ENCODE measurements around the gene CLCN7. TPM values are rescaled to one million over a fixed set of nuclear protein-coding genes. Genes with fewer than 3 reads are reported as not detected.

Gene CLCN7
- total and polyA plus RNA-seq, 8 donors: 8.7 to 489 (median 55.1) TPM

GRCh38 chr16:1444730-1445517 is 29.9 kb downstream of the CLCN7 start:
- DNase-seq: no peak
- 85 to 90% (median 87%) methylated on average over 47 to 48 of the region's 48 CpGs for WGBS, 5 donors
- Histone ChIP-seq H3K4me3 (no peak overlapping the region), H3K4me1 (no peaks in the 10 kb centered on the region), H3K27me3 (no peaks in the 10 kb centered on the region), H3K36me3 (peaks cover 25 to 50% (median 49%) of the 10 kb centered on the region in 4 donors), H3K27ac (no peak overlapping the region), H3K9me3 (no peaks in the 10 kb centered on the region)
- intact Hi-C loops (cut with DNase I; ENCODE audit: low total_unique reads): no loop called here
- TF ChIP-seq POLR2AphosphoS5 (IDR thresholded peaks at IDR 0.05) (no peak), POLR2A (IDR thresholded peaks at IDR 0.05) (no peak), EP300 (IDR thresholded peaks at IDR 0.05) (no peak), CTCF (IDR thresholded peaks at IDR 0.05) (no peak)

GRCh38 chr16:1443980-1444729 is 30.7 kb downstream of the CLCN7 start, which contains the start of gene CCDC154:
CCDC154 (minus strand) TSS chr16:1444556; CDS start chr16:1444322, 234 bp downstream.
- DNase-seq: no peak

DNA sequence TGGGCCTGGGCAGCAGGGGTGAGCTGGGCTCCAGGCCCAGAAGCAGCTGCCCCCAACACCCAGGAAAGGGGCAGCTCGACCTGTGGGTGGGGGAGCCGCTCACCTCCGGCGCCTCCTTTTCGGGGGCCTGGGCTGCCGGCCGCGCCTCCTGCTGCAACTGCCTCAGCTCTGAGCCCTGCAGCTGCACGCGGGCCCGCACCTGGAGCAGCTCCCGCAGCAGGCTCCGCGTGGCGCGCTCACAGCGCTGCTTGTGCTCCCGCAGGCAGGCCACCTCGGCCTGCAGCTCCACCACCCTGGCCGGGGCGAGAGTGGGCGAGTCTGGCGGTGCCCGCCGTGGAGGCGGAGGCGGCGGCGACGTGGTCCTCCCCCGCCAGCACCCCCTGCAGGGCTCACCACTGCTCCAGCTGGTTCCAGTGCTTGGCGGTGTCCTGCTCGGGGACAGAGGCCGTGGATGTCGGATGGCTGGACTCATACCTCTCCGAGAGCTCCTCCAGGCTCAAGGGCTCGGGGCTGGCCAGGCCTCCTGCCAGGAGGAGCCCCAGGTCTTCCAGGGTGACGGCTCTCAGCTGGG is 31.3 kb downstream of the CLCN7 start:
- Histone ChIP-seq H3K27ac (no peak overlapping the region), H3K4me3 (no peak overlapping the region), H3K4me1 (peaks cover 0 to under 1% (median 0%) of the 10 kb centered on the region in 4 donors), H3K27me3 (no peaks in the 10 kb centered on the region), H3K9me3 (no peaks in the 10 kb centered on the region), H3K36me3 (peaks cover 25 to 35% (median 35%) of the 10 kb centered on the region in 4 donors)
- WGBS, 5 donors: 68 to 83% (median 75%) methylated on average over 11 to 38 of the region's 38 CpGs
- TF ChIP-seq CTCF (IDR thresholded peaks at IDR 0.05) (no peak), EP300 (IDR thresholded peaks at IDR 0.05) (no peak)
- no peak for DNase-seq
- intact Hi-C loops (cut with DNase I; ENCODE audit: low total_unique reads): no loop called here

More at GRCh38 chr16:1443980-1444729, 30.7 kb downstream of the CLCN7 start, which contains the start of gene CCDC154:
- intact Hi-C loops (cut with DNase I; ENCODE audit: low total_unique reads): no loop called here
- no peak within 1 kb of the TSS for H3K27ac ChIP-seq
- WGBS, 5 donors: 75 to 82% (median 77%) methylated on average over 22 to 27 of the region's 27 CpGs
- H3K27me3 ChIP-seq: no peaks in the 10 kb centered on the region
- no peaks in the 10 kb centered on the region for H3K4me1 ChIP-seq
- no peaks in the 10 kb centered on the region for H3K9me3 ChIP-seq
- no peak within 1 kb of the TSS for H3K4me3 ChIP-seq
- H3K36me3 ChIP-seq: peaks cover 25 to 42% (median 41%) of the 10 kb centered on the region in 4 donors
- no peak for TF ChIP-seq POLR2AphosphoS5 (IDR thresholded peaks at IDR 0.05)
- TF ChIP-seq EP300 (IDR thresholded peaks at IDR 0.05): no peak
- no peak for TF ChIP-seq CTCF (IDR thresholded peaks at IDR 0.05)
- TF ChIP-seq POLR2A (IDR thresholded peaks at IDR 0.05): no peak

DNA sequence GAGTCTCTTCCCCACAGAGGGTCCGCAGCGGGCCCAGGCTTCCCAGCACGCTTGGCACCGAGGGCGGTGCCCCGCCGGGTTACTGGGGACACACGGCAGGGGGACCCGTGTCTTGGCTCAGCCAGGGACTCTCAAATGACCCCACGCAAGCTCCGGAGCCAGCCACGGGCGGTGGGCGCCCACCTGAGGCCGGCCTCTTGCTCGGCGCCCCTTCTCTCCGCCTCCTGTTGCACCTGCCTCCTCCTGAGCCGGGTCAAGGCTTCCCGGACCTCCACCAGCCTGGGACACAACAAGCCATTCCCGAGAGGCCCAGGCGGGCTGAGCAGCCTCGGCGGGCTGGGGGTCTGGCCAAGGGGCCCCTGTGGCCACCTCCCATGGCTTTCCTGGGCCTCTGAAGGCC is 32.1 kb downstream of the CLCN7 start:
- TF ChIP-seq EP300 (IDR thresholded peaks at IDR 0.05) (no peak), POLR2A (IDR thresholded peaks at IDR 0.05) (no peak), CTCF (IDR thresholded peaks at IDR 0.05) (no peak), POLR2AphosphoS5 (IDR thresholded peaks at IDR 0.05) (no peak)
- peaks cover 0 to 4% (median 0%) of the 10 kb centered on the region in 4 donors for H3K4me1 ChIP-seq
- H3K9me3 ChIP-seq: no peaks in the 10 kb centered on the region
- no peak overlapping the region for H3K4me3 ChIP-seq
- DNase-seq: no peak
- no peak overlapping the region for H3K27ac ChIP-seq
- no peaks in the 10 kb centered on the region for H3K27me3 ChIP-seq
- intact Hi-C loops (cut with DNase I; ENCODE audit: low total_unique reads): no loop called here
- H3K36me3 ChIP-seq: peaks cover 20 to 27% (median 27%) of the 10 kb centered on the region in 4 donors
- 81 to 98% (median 86%) methylated on average over 9 to 24 of the region's 24 CpGs for WGBS, 5 donors

Data from stomach (tissue), 9 donors.